NCI-H748 (cell line): ENCODE results near the gene DHRS7B.
"Not testable (repeated sequence)": the region's sequence is repeated elsewhere in the genome, so short reads cannot be mapped to it uniquely, and the experiment has no call there.

Experiments
- DNase-seq: peaks from one replicate; lab custom pipeline; 2025; ENCODE audit not compliant: unreplicated experiment; lab: John Stamatoyannopoulos, UW

Gene DHRS7B

GRCh38 chr17:21107067-21107650, 19.6 kb upstream of the DHRS7B start:
- not testable (repeated sequence) for DNase-seq

- no peak for DNase-seq
Observed at GRCh38 chr17:21108651-21109050, 18.1 kb upstream of the DHRS7B start.

- DNase-seq, result no peak
Observed at GRCh38 chr17:21113049-21113690, 13.6 kb upstream of the DHRS7B start.

- no peak for DNase-seq
Observed at GRCh38 chr17:21113716-21114115, 13.0 kb upstream of the DHRS7B start.

GRCh38 chr17:21114791-21115190, 12.0 kb upstream of the DHRS7B start:
- DNase-seq, result not testable (repeated sequence)

- DNase-seq, result peak; percentile 80
Observed at GRCh38 chr17:21119247-21119918, 7.4 kb upstream of the DHRS7B start.

- DNase-seq, result no peak
Observed at GRCh38 chr17:21119919-21120249, 6.9 kb upstream of the DHRS7B start.

GRCh38 chr17:21124086-21124485, 2.7 kb upstream of the DHRS7B start:
- no peak for DNase-seq

GRCh38 chr17:21124517-21124916, 2.2 kb upstream of the DHRS7B start:
- DNase-seq, result not testable (repeated sequence)

- no peak for DNase-seq
Observed at GRCh38 chr17:21125862-21126261, 902 bp upstream of the DHRS7B start.

- DNase-seq, result no peak
Observed at GRCh38 chr17:21127509-21128077, 829 bp downstream of the DHRS7B start.

GRCh38 chr17:21129023-21129681, 2.4 kb downstream of the DHRS7B start:
- peak; percentile 22 for DNase-seq

GRCh38 chr17:21131137-21131536, 4.4 kb downstream of the DHRS7B start:
- no peak for DNase-seq

GRCh38 chr17:21132428-21132827, 5.7 kb downstream of the DHRS7B start:
- no peak for DNase-seq

GRCh38 chr17:21134559-21134958, 7.8 kb downstream of the DHRS7B start:
- DNase-seq, result no peak

GRCh38 chr17:21140911-21141310, 14.1 kb downstream of the DHRS7B start:
- no peak for DNase-seq

GRCh38 chr17:21141331-21141730, 14.6 kb downstream of the DHRS7B start:
- DNase-seq, result no peak

GRCh38 chr17:21142065-21142464, 15.3 kb downstream of the DHRS7B start:
- DNase-seq, result not testable (repeated sequence)

GRCh38 chr17:21143695-21144094, 16.9 kb downstream of the DHRS7B start:
- DNase-seq, result no peak

GRCh38 chr17:21144299-21144698, 17.5 kb downstream of the DHRS7B start:
- not testable (repeated sequence) for DNase-seq

GRCh38 chr17:21146362-21147015, 19.7 kb downstream of the DHRS7B start:
- DNase-seq, result no peak
